OCI-LY1 (cell line): Measurements from ENCODE around the gene MYH7.

ENCODE experiments used
- H2AFZ ChIP-seq: fragments of 200-600 bp; sonication (generic), shearing (Covaris generic); 2 replicates; pipeline ENCODE4 v1.6.0; 2014; ENCODE audit warnings: antibody characterized with exemption, mild to moderate bottlenecking, low read length
- H3F3A ChIP-seq: fragments of 200-600 bp; sonication (generic), shearing (Covaris generic); 2 replicates; pipeline ENCODE4 v1.6.0; 2014; ENCODE audit warnings: mild to moderate bottlenecking, antibody characterized with exemption, low read length, moderate library complexity; ENCODE audit not compliant: insufficient read depth
- H3K27ac ChIP-seq: fragments of 200-600 bp; sonication (generic); 2 replicates; pipeline ENCODE4 v1.5.1; 2014; ENCODE audit warnings: low read length, mixed run types, mild to moderate bottlenecking, low read depth; ENCODE audit not compliant: poor library complexity, severe bottlenecking
- H3K27me3 ChIP-seq: fragments of 200-600 bp; sonication (generic); 2 replicates; pipeline ENCODE4 v1.6.0; 2014; ENCODE audit warnings: antibody characterized with exemption, mild to moderate bottlenecking, low read length, moderate library complexity; ENCODE audit not compliant: insufficient read depth
- H3K36me3 ChIP-seq: fragments of 200-600 bp; sonication (generic); 2 replicates; pipeline ENCODE4 v1.6.1; 2014; ENCODE audit warnings: mild to moderate bottlenecking, antibody characterized with exemption, low read length, moderate library complexity, mixed read lengths; ENCODE audit not compliant: insufficient read depth
- H3K4me1 ChIP-seq: fragments of 200-600 bp; sonication (generic); 2 replicates; pipeline ENCODE4 v1.5.1; 2014; ENCODE audit warnings: mild to moderate bottlenecking, low read length, moderate library complexity; ENCODE audit not compliant: insufficient read depth, severe bottlenecking
- H3K4me2 ChIP-seq: fragments of 200-600 bp; sonication (generic), shearing (Covaris generic); 2 replicates; pipeline ENCODE4 v1.6.1; 2014; ENCODE audit warnings: low read length
- H3K4me3 ChIP-seq: fragments of 200-600 bp; sonication (generic); 2 replicates; pipeline ENCODE4 v1.5.1; 2014; ENCODE audit warnings: low read length, low read depth, mild to moderate bottlenecking, mixed read lengths; ENCODE audit not compliant: poor library complexity, severe bottlenecking
- H3K79me2 ChIP-seq: fragments of 200-600 bp; shearing (Covaris generic); 2 replicates; pipeline ENCODE4 v1.6.1; 2016; ENCODE audit warnings: mixed run types, low read length, mixed read lengths; ENCODE audit not compliant: insufficient read depth
- H3K9ac ChIP-seq: fragments of 200-600 bp; sonication (generic), shearing (Covaris generic); 2 replicates; pipeline ENCODE4 v1.6.1; 2014; ENCODE audit warnings: mild to moderate bottlenecking, low read length, mixed read lengths
- H3K9me2 ChIP-seq: fragments of 200-600 bp; sonication (generic), shearing (Covaris generic); 2 replicates; pipeline ENCODE4 v1.6.1; 2014; ENCODE audit warnings: low read depth, mild to moderate bottlenecking, low read length, mixed read lengths
- H3K9me3 ChIP-seq: fragments of 200-600 bp; shearing (Covaris generic); 2 replicates; pipeline ENCODE4 v1.6.1; 2014; ENCODE audit warnings: low read length, mixed read lengths
- H4K20me1 ChIP-seq: fragments of 200-600 bp; sonication (generic), shearing (Covaris generic); 2 replicates; pipeline ENCODE4 v1.6.0; 2016; ENCODE audit warnings: mild to moderate bottlenecking, low read length; ENCODE audit not compliant: insufficient read depth
- EZH2 ChIP-seq: fragments of 200-600 bp; sonication (generic), shearing (Covaris generic); IDR thresholded peaks from 2 replicates; pipeline ENCODE4 v1.8.0; 2017; ENCODE audit warnings: borderline replicate concordance, mixed run types, mild to moderate bottlenecking, antibody characterized with exemption, low read length, moderate library complexity, mixed read lengths
- TF ChIP-seq, protein P1 (sequence below): fragments of 200-600 bp; sonication (generic), shearing (Covaris generic); IDR thresholded peaks from 2 replicates; pipeline ENCODE4 v1.5.1; 2017; ENCODE audit warnings: mild to moderate bottlenecking, antibody characterized with exemption, low read length, moderate library complexity, mixed read lengths

The MYH7 gene

DNA sequence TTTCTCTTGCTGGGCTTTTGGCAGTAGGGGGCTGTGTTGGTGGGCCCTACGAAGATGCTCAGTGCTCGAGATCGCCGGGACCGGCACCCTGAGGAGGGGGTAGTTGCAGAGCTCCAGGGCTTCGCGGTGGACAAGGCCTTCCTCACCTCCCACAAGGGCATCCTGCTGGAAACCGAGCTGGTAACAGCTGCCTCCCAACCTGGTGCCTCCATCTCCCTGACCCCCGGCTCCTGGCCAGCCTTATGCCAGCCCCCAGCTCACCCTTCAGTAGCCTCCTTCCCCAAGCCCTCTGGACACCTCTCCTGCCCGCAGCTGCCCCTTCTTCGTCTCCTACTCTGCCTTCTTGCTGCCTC lies 58.3 kb downstream of the MYH7 start:
- peaks cover 3% of the 10 kb centered on the region; the same call in 1 of the 2 replicates for H3K27me3 ChIP-seq
- H3K27ac ChIP-seq, result no peak overlapping the region
- H3F3A ChIP-seq, result no peaks in the 10 kb centered on the region
- no peak overlapping the region for H3K4me2 ChIP-seq
- H3K4me3 ChIP-seq, result no peak overlapping the region
- no peaks in the 10 kb centered on the region for H3K9me3 ChIP-seq
- TF ChIP-seq, protein P1, sequence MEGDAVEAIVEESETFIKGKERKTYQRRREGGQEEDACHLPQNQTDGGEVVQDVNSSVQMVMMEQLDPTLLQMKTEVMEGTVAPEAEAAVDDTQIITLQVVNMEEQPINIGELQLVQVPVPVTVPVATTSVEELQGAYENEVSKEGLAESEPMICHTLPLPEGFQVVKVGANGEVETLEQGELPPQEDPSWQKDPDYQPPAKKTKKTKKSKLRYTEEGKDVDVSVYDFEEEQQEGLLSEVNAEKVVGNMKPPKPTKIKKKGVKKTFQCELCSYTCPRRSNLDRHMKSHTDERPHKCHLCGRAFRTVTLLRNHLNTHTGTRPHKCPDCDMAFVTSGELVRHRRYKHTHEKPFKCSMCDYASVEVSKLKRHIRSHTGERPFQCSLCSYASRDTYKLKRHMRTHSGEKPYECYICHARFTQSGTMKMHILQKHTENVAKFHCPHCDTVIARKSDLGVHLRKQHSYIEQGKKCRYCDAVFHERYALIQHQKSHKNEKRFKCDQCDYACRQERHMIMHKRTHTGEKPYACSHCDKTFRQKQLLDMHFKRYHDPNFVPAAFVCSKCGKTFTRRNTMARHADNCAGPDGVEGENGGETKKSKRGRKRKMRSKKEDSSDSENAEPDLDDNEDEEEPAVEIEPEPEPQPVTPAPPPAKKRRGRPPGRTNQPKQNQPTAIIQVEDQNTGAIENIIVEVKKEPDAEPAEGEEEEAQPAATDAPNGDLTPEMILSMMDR, result no peak
- TF ChIP-seq EZH2, result no peak
- no peak overlapping the region for H2AFZ ChIP-seq
- no peak overlapping the region for H3K9ac ChIP-seq
- H3K36me3 ChIP-seq, result no peaks in the 10 kb centered on the region
- H3K4me1 ChIP-seq, result no peaks in the 10 kb centered on the region
- no peaks in the 10 kb centered on the region for H3K9me2 ChIP-seq
- H3K79me2 ChIP-seq, result no peaks in the 10 kb centered on the region
- no peaks in the 10 kb centered on the region for H4K20me1 ChIP-seq

- Histone ChIP-seq H3K4me3 (no peak within 1 kb of the TSS), H3K36me3 (no peaks in the 10 kb centered on the region), H3K4me1 (no peaks in the 10 kb centered on the region), H3K9me3 (no peaks in the 10 kb centered on the region), H3K9ac (no peak within 1 kb of the TSS), H3F3A (no peaks in the 10 kb centered on the region), H3K27me3 (peaks cover 3% of the 10 kb centered on the region; the same call in 1 of the 2 replicates), H3K4me2 (no peak within 1 kb of the TSS), H3K27ac (no peak within 1 kb of the TSS), H4K20me1 (no peaks in the 10 kb centered on the region), H3K9me2 (no peaks in the 10 kb centered on the region), H3K79me2 (no peaks in the 10 kb centered on the region), H2AFZ (no peak within 1 kb of the TSS)
- no peak for TF ChIP-seq EZH2
Measured at GRCh38 chr14:23376482-23377197, 58.8 kb downstream of the MYH7 start, which contains the start of gene CMTM5. TSS of gene CMTM5 (plus strand) at chr14:23377046. CDS start at chr14:23377252, 206 bp downstream.

GRCh38 chr14:23375527-23376251 lies 59.8 kb downstream of the MYH7 start:
- TF ChIP-seq, protein P1, result no peak
- no peak for TF ChIP-seq EZH2
- Histone ChIP-seq H3K4me1 (no peaks in the 10 kb centered on the region), H3K4me2 (no peak overlapping the region), H2AFZ (no peak overlapping the region), H3K27me3 (no peaks in the 10 kb centered on the region; the same call in 1 of the 2 replicates), H4K20me1 (no peaks in the 10 kb centered on the region), H3F3A (no peaks in the 10 kb centered on the region), H3K9me3 (no peaks in the 10 kb centered on the region), H3K79me2 (no peaks in the 10 kb centered on the region), H3K27ac (no peak overlapping the region), H3K4me3 (no peak overlapping the region), H3K36me3 (no peaks in the 10 kb centered on the region), H3K9ac (no peak overlapping the region), H3K9me2 (no peaks in the 10 kb centered on the region)
